A549 treated with DMSO at 1 μM for 4 hours (cell line): Measurements from ENCODE around the gene SMIM9. TPM values are rescaled to one million over a fixed set of nuclear protein-coding genes. Genes with fewer than 3 reads are reported as not detected.

ENCODE experiments used
- total RNA-seq: library from RNA; stranded (reverse); fragments of 200-300 nt; extraction: Qiagen RNA extraction; gene quantifications from 5 replicates; pipeline ENCODE4 v1.2.3, GENCODE V29; 2022; ENCODE audit warnings: low read depth

SMIM9 gene
- not detected in 5 replicates for total RNA-seq

GRCh38 chrX:154834562-154834961 is at the start of gene SMIM9:
Gene SMIM9, minus strand, starts transcription at chrX:154834662. Its CDS starts 3,806 bp downstream, at chrX:154830856.

DNA sequence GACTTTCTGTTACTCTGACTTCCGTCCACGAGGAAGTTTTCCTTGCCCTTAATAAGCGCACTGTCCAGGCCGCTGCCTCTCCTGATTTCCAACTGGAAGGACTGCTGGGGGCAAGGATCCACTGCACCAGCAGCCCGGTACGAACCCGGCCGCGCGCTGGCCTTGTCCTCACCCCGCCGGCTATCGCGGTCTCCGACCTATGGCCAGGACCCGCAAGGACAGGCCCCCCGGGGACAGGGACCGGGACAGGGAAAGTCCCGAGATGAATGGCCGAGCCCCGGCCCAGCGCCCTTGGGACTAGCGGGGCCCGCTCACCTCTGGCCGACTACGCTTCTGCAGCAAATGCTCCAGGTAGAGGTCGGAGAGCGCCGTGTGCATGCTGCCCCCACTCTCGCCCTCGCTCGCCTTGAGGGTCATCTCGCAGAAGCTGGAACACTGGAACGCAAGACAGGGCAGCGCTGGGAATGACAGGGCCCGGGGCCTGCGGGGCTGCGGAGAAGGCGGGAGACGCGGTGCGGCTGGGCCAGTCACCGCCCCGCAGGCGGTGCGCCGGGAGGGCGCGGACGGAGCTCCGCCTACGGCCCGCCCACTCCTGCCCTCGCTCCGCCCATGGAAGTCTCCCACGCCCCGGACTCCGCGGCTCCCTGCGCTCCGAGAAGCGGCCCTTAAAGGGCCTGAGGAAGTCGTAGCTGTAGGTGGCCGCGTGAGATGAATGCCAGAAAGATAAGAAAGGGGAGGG is 29.3 kb downstream of the SMIM9 start, which contains the start of gene MPP1:
Gene MPP1 (minus strand): TSS at position 529 of the 739 bp plus-strand sequence. CDS start 112 bp downstream, at position 417.

Other genes with a start within 250 kb of the SMIM9 start
- not detected in 5 replicates for gene CTAG1A, start 249.5 kb downstream of the SMIM9 start, total RNA-seq
- not detected in 5 replicates for gene CTAG1B, start 215.4 kb downstream of the SMIM9 start, total RNA-seq
- gene CTAG2, start 181.1 kb downstream of the SMIM9 start, total RNA-seq = not detected in 5 replicates
- 0.30 to 0.76 TPM (median 0.42 TPM) in 5 replicates for gene GAB3, start 83.6 kb downstream of the SMIM9 start, total RNA-seq
- 166 to 215 TPM (median 177 TPM) in 5 replicates for gene DKC1, start 71.8 kb downstream of the SMIM9 start, total RNA-seq
- 14.4 to 17.7 TPM (median 16.7 TPM) in 5 replicates for gene MPP1, start 29.2 kb downstream of the SMIM9 start, total RNA-seq
- gene F8A1, start 51.7 kb upstream of the SMIM9 start, total RNA-seq = 57.7 to 95.5 TPM (median 81.7 TPM) in 5 replicates
- 3.8 to 5.5 TPM (median 4.3 TPM) in 5 replicates for gene F8, start 188.1 kb upstream of the SMIM9 start, total RNA-seq
- gene FUNDC2, start 192.2 kb upstream of the SMIM9 start, total RNA-seq = 94.6 to 115 TPM (median 111 TPM) in 5 replicates
- gene CMC4, start 236.5 kb upstream of the SMIM9 start, total RNA-seq = 14.3 to 15.9 TPM (median 14.9 TPM) in 5 replicates
- 13.9 to 24.5 TPM (median 22.5 TPM) in 5 replicates for gene MTCP1, start 236.5 kb upstream of the SMIM9 start, total RNA-seq
- 25.0 to 30.4 TPM (median 28.6 TPM) in 5 replicates for gene BRCC3, start 236.8 kb upstream of the SMIM9 start, total RNA-seq